Prostate gland (tissue), 2 donors: ENCODE measurements around the gene BDH2.

Experiments used
- CTCF ChIP-seq, 4 experiments: fragments of 200-600 bp in 2 of 4; fragments of 450-650 bp in 2 of 4; sonication (generic) in 2 of 4; IDR thresholded peaks; 1 replicate in 3 of 4; 2 replicates in 1 of 4; pipeline ENCODE4 v1.5.1; 2016 to 2019; ENCODE audit warnings: antibody characterized with exemption in 4 of 4, mild to moderate bottlenecking in 2 of 4, moderate library complexity in 2 of 4
- POLR2AphosphoS5 ChIP-seq: sonication (generic); formaldehyde crosslinking; IDR thresholded peaks from one replicate; pipeline ENCODE4 v1.6.1; 2017; ENCODE audit warnings: antibody characterized with exemption

- TF ChIP-seq CTCF (IDR thresholded peaks at IDR 0.05) (no peak), POLR2AphosphoS5 (no peak)
Observed at GRCh38 chr4:103076747-103077347, 22.8 kb downstream of the BDH2 start, which contains the start of gene SLC9B2.
